GM18526 (cell line): ENCODE measurements around the gene PTER.

Source experiments
- POLR2A ChIP-seq: IDR thresholded peaks from 3 replicates; pipeline ENCODE4 v1.6.1; 2011; ENCODE audit not compliant: insufficient read length; ENCODE audit errors: extremely low read depth

PTER gene

DNA sequence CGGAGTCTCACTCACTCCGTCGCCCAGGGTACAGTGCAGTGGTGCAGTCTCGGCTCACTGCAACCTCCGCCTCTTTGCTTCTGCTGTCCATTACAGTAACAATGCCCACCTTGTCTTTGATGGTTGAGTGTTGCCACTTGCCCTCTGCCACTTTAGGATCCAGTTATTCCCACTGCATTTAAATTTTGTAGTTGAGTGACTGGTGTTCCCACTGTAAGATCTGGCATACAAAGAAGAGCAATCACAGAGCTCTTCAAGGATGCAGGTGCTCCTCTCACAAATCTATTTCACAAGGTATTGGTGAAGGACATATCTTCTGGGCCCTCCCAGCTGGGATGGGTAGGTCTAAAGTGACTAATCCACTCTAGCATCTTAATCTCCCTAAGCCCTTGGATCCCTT, 12.6 kb downstream of the PTER start:
- no peak for TF ChIP-seq POLR2A

- no peak for TF ChIP-seq POLR2A
Observed at GRCh38 chr10:16458166-16458955, 21.6 kb downstream of the PTER start.

GRCh38 chr10:16459423-16459939, 22.7 kb downstream of the PTER start:
- no peak for TF ChIP-seq POLR2A

DNA sequence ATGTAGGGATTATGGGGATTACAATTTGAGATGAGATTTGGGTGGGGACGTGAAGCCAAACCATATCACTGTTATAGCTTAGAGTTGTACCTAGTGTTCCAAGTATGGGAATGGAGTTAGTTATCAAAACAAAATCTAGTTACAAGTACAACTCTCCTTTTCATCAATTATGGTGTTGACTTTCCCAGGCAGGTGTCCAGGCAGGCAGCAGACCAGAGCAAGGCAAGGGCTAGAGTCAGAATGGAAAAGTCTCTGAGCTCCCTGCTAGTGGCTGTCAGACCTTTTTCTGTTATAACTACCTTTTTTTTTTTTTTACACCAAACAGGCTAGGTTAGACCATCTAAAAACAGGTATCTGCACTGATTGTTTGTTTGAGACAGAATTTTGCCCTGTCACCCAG, 29.2 kb downstream of the PTER start:
- TF ChIP-seq POLR2A: no peak

- TF ChIP-seq POLR2A: no peak
Observed at GRCh38 chr10:16470747-16471146, 33.9 kb downstream of the PTER start.

- no peak for TF ChIP-seq POLR2A
Observed at GRCh38 chr10:16472828-16473227, 36.0 kb downstream of the PTER start.

DNA sequence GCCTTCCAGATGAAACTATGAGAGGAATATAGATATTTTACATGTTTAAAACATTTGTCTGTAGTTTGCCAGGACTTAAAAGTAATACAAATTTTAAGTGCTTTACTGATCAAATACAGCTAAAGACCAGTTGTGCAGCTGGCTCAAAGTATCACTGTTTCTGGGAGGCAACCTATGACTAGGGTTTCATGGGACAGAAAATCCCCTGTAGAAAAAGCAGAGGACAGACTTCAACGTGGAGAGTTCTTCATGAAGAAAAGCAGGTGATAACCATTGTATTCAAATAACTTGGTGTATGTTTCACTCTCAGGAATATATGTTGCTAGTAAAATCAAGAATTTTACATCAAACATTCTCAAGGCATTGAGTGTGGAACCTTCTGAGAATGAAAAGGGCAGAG, 40.9 kb downstream of the PTER start:
- no peak for TF ChIP-seq POLR2A

- no peak for TF ChIP-seq POLR2A
Observed at GRCh38 chr10:16478801-16479200, 42.0 kb downstream of the PTER start.

GRCh38 chr10:16481052-16481728, 44.4 kb downstream of the PTER start:
- TF ChIP-seq POLR2A: no peak

GRCh38 chr10:16483241-16483917, 46.6 kb downstream of the PTER start:
- no peak for TF ChIP-seq POLR2A

GRCh38 chr10:16490511-16490910, 53.7 kb downstream of the PTER start:
- TF ChIP-seq POLR2A: no peak

GRCh38 chr10:16491933-16492332, 55.1 kb downstream of the PTER start:
- no peak for TF ChIP-seq POLR2A

- no peak for TF ChIP-seq POLR2A
Observed at GRCh38 chr10:16493884-16494536, 57.2 kb downstream of the PTER start.

GRCh38 chr10:16497911-16498310, 61.1 kb downstream of the PTER start:
- no peak for TF ChIP-seq POLR2A

- TF ChIP-seq POLR2A: no peak
Observed at GRCh38 chr10:16505161-16505560, 68.4 kb downstream of the PTER start.

DNA sequence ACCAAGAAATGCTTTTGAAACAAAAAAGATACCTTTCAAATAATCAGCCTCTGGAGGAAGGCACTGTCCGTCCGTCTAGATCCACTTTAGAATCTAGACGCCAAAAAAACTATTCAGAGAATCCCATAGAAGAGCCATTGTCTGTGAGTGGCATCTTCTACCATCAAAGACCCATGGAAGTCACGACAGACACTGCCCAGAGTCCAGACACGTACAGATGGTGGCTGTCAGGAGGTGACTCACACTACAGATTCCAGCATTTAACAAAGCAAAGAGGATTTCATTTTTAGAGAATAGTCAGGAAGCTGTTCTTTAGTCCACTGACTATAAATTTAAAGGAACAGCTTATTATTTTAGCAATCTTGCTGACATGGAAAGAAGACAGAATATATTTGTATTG, 73.2 kb downstream of the PTER start:
- no peak for TF ChIP-seq POLR2A

GRCh38 chr10:16510843-16511242, 74.0 kb downstream of the PTER start:
- TF ChIP-seq POLR2A: no peak
